Kidney epithelial cell (primary cell): ENCODE results near the gene SMC1A. TPM values are rescaled to one million over a fixed set of nuclear protein-coding genes. Genes with fewer than 3 reads are reported as not detected.

Source experiments
- DNase-seq: peaks from one replicate; pipeline ENCODE4 v3.0.0-alpha.2; 2010; ENCODE audit warnings: low read depth
- H3K27me3 ChIP-seq: 2 replicates; pipeline ENCODE4 v1.6.0; 2011; ENCODE audit warnings: low read length; ENCODE audit not compliant: control insufficient read depth, insufficient read depth
- H3K36me3 ChIP-seq: 2 replicates; pipeline ENCODE4 v1.5.1; 2011; ENCODE audit warnings: low read length; ENCODE audit not compliant: control insufficient read depth, insufficient read depth
- H3K4me3 ChIP-seq: 2 replicates; pipeline ENCODE4 v1.5.1; 2011; ENCODE audit warnings: low read depth, mild to moderate bottlenecking, control low read depth, low read length
- CTCF ChIP-seq: IDR thresholded peaks from 2 replicates; pipeline ENCODE4 v1.5.1; 2011; ENCODE audit warnings: mild to moderate bottlenecking, moderate library complexity, low read length, control low read depth, inconsistent platforms; ENCODE audit not compliant: insufficient read depth, poor library complexity, severe bottlenecking
- total RNA-seq: library from RNA; depleted of rRNA; stranded (reverse); fragments of >200 nt; gene quantifications from 2 replicates; pipeline ENCODE4 v1.2.3, GENCODE V29; 2015

The SMC1A gene
- total RNA-seq, 1 donor from 2014 or later: 18.8 TPM

DNA sequence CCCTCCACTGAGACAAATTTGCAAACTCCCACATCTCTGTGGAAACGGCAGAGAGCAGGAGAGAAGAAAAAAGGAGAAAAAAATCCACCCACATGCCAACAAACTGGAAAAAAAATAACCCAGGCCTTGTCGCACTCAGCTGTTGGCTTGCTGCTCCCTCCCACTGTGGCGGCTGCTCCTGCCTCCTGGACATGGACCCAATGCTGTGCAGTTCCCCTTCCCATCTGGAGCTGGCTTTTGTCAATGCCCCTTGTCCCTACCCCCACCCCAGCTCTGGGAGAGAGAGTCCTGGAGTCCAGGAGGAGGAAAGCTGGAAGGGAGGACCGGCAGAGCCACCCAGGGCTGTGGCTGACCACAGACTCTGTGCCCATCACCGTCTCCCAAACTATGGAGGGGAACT is 90.2 kb downstream of the SMC1A start:
- no peak for DNase-seq
- H3K4me3 ChIP-seq: no peak overlapping the region
- TF ChIP-seq CTCF: no peak
- peaks cover 22% of the 10 kb centered on the region for H3K27me3 ChIP-seq
- H3K36me3 ChIP-seq: no peaks in the 10 kb centered on the region

GRCh38 chrX:53330331-53330730 is 92.1 kb downstream of the SMC1A start:
- peaks cover 32% of the 10 kb centered on the region for H3K27me3 ChIP-seq
- TF ChIP-seq CTCF: no peak
- no peak overlapping the region for H3K4me3 ChIP-seq
- H3K36me3 ChIP-seq: no peaks in the 10 kb centered on the region
- no peak for DNase-seq

DNA sequence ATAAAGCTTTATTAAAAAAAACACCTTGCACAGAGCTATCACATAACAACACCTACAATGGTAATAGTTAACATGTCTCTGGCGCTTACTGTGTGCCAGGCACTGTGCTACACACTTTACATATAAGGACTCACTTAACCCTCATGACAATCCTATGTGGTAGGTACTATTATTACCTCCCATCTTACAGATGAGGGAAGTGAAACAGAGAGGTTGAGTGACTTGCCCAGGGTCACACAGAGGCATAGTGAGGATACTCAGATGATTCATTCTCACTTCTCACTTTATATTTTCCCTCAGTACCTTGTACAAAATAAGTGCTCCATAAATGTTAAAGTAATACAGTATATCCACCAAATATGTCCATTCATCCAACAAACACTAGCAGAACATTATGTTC is 97.7 kb downstream of the SMC1A start:
- no peak for DNase-seq
- no peak for TF ChIP-seq CTCF
- H3K27me3 ChIP-seq: peaks cover 49% of the 10 kb centered on the region
- H3K4me3 ChIP-seq: no peak overlapping the region
- no peaks in the 10 kb centered on the region for H3K36me3 ChIP-seq

Other genes with a start within 250 kb of the SMC1A start
- 114 and 128 TPM in 2 replicates for gene KDM5C, start 197.4 kb downstream of the SMC1A start, total RNA-seq
- gene IQSEC2, start 141.1 kb downstream of the SMC1A start, total RNA-seq: 5.4 and 7.2 TPM in 2 replicates
- 0.38 and 0.41 TPM in 2 replicates for gene RIBC1, start 219 bp upstream of the SMC1A start, total RNA-seq
- gene HSD17B10, start 11.7 kb upstream of the SMC1A start, total RNA-seq: 85.8 and 97.4 TPM in 2 replicates